Measurements from ENCODE around the gene LMO7. TPM values are rescaled to one million over a fixed set of nuclear protein-coding genes. Genes with fewer than 3 reads are reported as not detected.

LMO7 gene
- total and polyA plus RNA-seq, 2 of the 8 experiments (the other 6 are each of a cell fraction or from before 2014, with no cell fraction given): 8.1 to 28.3 TPM

- H2BK15ac ChIP-seq (ENCODE audit: low read length): no peak overlapping the region
- WGBS, 2 experiments (ENCODE audit: extremely low coverage in 1 of 2, insufficient coverage in 1 of 2, insufficient read length in 1 of 2, insufficient replicate concordance in 2 of 2, low coverage in 1 of 2, low lambda C conversion rate in 2 of 2, missing lambda C conversion rate in 1 of 2): 97% methylated on average over 2 of the region's 2 CpGs; no CpG with 5 or more reads in 1 of the 2 experiments
- no peak overlapping the region for H2AK5ac ChIP-seq (ENCODE audit: low read depth, low read length)
- no peak overlapping the region for H2BK20ac ChIP-seq (ENCODE audit: low read length)
- no peak overlapping the region for H3K4ac ChIP-seq (replicated peaks; ENCODE audit: insufficient read length, low read depth, low read length)
- H3K4me2 ChIP-seq (ENCODE audit: insufficient read depth in 1 of 2, low read depth in 2 of 2, low read length in 2 of 2): no peak overlapping the region
- H3K23ac ChIP-seq (ENCODE audit: insufficient read length): no peak overlapping the region
- no peak overlapping the region for H3K9ac ChIP-seq (replicated peaks in 1 of 4; ENCODE audit: extremely low read depth in 1 of 4, low read depth in 3 of 4, low read length in 3 of 4)
- H3K9me3 ChIP-seq (ENCODE audit: insufficient read depth in 2 of 2, low read depth in 1 of 2, low read length in 1 of 2): no peaks in the 10 kb centered on the region
- ChIA-PET CTCF (ENCODE audit: partially characterized antibody) (no interaction called here), POLR2A (ENCODE audit: partially characterized antibody) (interaction anchor here (1.1 kb wide), 1 partner anchor 9 kb away, joined by 3 read pairs; no protein-coding TSS in a partner anchor)
- no peak overlapping the region for H3K14ac ChIP-seq (ENCODE audit: insufficient read length)
- no peak overlapping the region for H2AFZ ChIP-seq (ENCODE audit: low read length)
- H4K91ac ChIP-seq (replicated peaks; ENCODE audit: insufficient read length, low read length): no peak overlapping the region
- no peak overlapping the region for H4K5ac ChIP-seq (ENCODE audit: insufficient read length, low read depth, low read length)
- no peak overlapping the region for H3K18ac ChIP-seq (ENCODE audit: extremely low read depth, low read length)
- H4K20me1 ChIP-seq (replicated peaks in 1 of 2; ENCODE audit: control insufficient read depth in 1 of 2, insufficient read depth in 2 of 2, low read length in 2 of 2): no peaks in the 10 kb centered on the region
- TF ChIP-seq SUZ12 (IDR thresholded peaks at IDR 0.05; ENCODE audit: low read length) (no peak), TBP (IDR thresholded peaks at IDR 0.05; ENCODE audit: low read depth, low read length) (no peak), SP1 (IDR thresholded peaks at IDR 0.05; ENCODE audit: low read depth, low read length) (no peak), EGR1 (IDR thresholded peaks at IDR 0.05; ENCODE audit: borderline replicate concordance, low read depth, low read length) (no peak), CBX5 (IDR thresholded peaks at IDR 0.05; ENCODE audit: low read depth, low read length) (no peak), EP300 (IDR thresholded peaks at IDR 0.05; ENCODE audit: borderline replicate concordance in 1 of 2, low read depth in 2 of 2, low read length in 2 of 2) (no peak), RFX5 (IDR thresholded peaks at IDR 0.05; ENCODE audit: borderline replicate concordance, low read depth, low read length) (no peak), SIX5 (IDR thresholded peaks at IDR 0.05; ENCODE audit: low read depth, low read length) (no peak), KDM5A (IDR thresholded peaks at IDR 0.05; ENCODE audit: low read length) (no peak), ATF3 (IDR thresholded peaks at IDR 0.05; ENCODE audit: insufficient read depth, low read depth, low read length) (no peak)
- TF ChIP-seq, protein P1, sequence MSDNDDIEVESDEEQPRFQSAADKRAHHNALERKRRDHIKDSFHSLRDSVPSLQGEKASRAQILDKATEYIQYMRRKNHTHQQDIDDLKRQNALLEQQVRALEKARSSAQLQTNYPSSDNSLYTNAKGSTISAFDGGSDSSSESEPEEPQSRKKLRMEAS (IDR thresholded peaks at IDR 0.05): no peak
- no peak overlapping the region for H2BK12ac ChIP-seq (ENCODE audit: low read depth, low read length)
- H4K8ac ChIP-seq (ENCODE audit: extremely low read depth, insufficient read depth, low read length): no peak overlapping the region
- no peak overlapping the region for H2BK120ac ChIP-seq (replicated peaks; ENCODE audit: low read depth, low read length)
- H3K4me1 ChIP-seq (replicated peaks in 1 of 4; ENCODE audit: control insufficient read depth in 3 of 4, insufficient read depth in 4 of 4, low read length in 3 of 4): no peaks in the 10 kb centered on the region
- H3K27ac ChIP-seq (ENCODE audit: low read depth, low read length): no peak overlapping the region
- H3K79me2 ChIP-seq (ENCODE audit: control insufficient read depth in 1 of 2, insufficient read depth in 2 of 2, low read length in 2 of 2): no peaks in the 10 kb centered on the region
- DNase-seq (ENCODE audit: low read depth in 1 of 2, low spot score in 2 of 2): no peak
- H2BK5ac ChIP-seq (ENCODE audit: low read depth, low read length): no peak overlapping the region
- H3K79me1 ChIP-seq (ENCODE audit: low read depth, low read length): no peaks in the 10 kb centered on the region
- H3K36me3 ChIP-seq (ENCODE audit: control insufficient read depth in 2 of 4, insufficient read depth in 4 of 4, low read length in 3 of 4): peaks cover 0 to 2% (median 0%) of the 10 kb centered on the region in 4 experiments; a peak in 2 of 8 replicates
- no peaks in the 10 kb centered on the region for H3K23me2 ChIP-seq (ENCODE audit: low read depth, low read length)
- no peak overlapping the region for H3K56ac ChIP-seq (replicated peaks; ENCODE audit: insufficient read length, low read depth, low read length)
- H3K4me3 ChIP-seq (ENCODE audit: extremely low read depth in 1 of 4, insufficient read depth in 2 of 4, low read depth in 3 of 4, low read length in 4 of 4): no peak overlapping the region
- no peak for FAIRE-seq
- H3K27me3 ChIP-seq (replicated peaks in 1 of 4; ENCODE audit: control insufficient read depth in 3 of 4, extremely low read depth in 1 of 4, insufficient read depth in 3 of 4, low read length in 3 of 4): no peaks in the 10 kb centered on the region
Measured at GRCh38 chr13:75603038-75603437, 33.1 kb upstream of the LMO7 start.
